ENCODE data around the gene PDYN. TPM values are rescaled to one million over a fixed set of nuclear protein-coding genes. Genes with fewer than 3 reads are reported as not detected.

Gene PDYN
- total RNA-seq, 4 donors from 2014 or later = not detected

- H3K27ac ChIP-seq = no peak overlapping the region
- in situ Hi-C loops (cut with MboI; ENCODE audit: low pct_ligation_motif_present in 1 of 4, low pct_unique_long_range_greater_than_20kb in 1 of 4, low sequenced_read_pairs in 3 of 4) = no loop called here
- WGBS, 2 donors (ENCODE audit: low coverage in 1 of 2) = 59 to 72% methylated on average over 6 of the region's 6 CpGs
- no peak for TF ChIP-seq CTCF (IDR thresholded peaks at IDR 0.05)
- no peak for TF ChIP-seq POLR2A (IDR thresholded peaks at IDR 0.05)
- TF ChIP-seq EP300 (IDR thresholded peaks at IDR 0.05; ENCODE audit: low read depth) = no peak
- no peak for TF ChIP-seq POLR2AphosphoS5 (IDR thresholded peaks at IDR 0.05)
- DNase-seq = no peak
- H3K27me3 ChIP-seq = peaks cover 41% of the 10 kb centered on the region
- H3K4me3 ChIP-seq = no peak overlapping the region
- intact Hi-C loops (cut with DNase I; ENCODE audit: low total_unique reads) = no loop called here
- no peaks in the 10 kb centered on the region for H3K4me1 ChIP-seq
- H3K9me3 ChIP-seq = no peaks in the 10 kb centered on the region
- no peaks in the 10 kb centered on the region for H3K36me3 ChIP-seq
These were observed 6.4 kb upstream of the PDYN start for GRCh38 chr20:2000285-2000684.

GRCh38 chr20:1998715-1999114 lies 4.9 kb upstream of the PDYN start:
- in situ Hi-C loops (cut with MboI; ENCODE audit: low pct_ligation_motif_present in 1 of 4, low pct_unique_long_range_greater_than_20kb in 1 of 4, low sequenced_read_pairs in 3 of 4) = no loop called here
- Histone ChIP-seq H3K27ac (no peak overlapping the region), H3K27me3 (peaks cover 47% of the 10 kb centered on the region), H3K4me1 (no peaks in the 10 kb centered on the region), H3K36me3 (no peaks in the 10 kb centered on the region), H3K4me3 (no peak overlapping the region), H3K9me3 (no peaks in the 10 kb centered on the region)
- WGBS, 2 donors (ENCODE audit: low coverage in 1 of 2) = 49 to 50% methylated on average over 1 to 3 of the region's 3 CpGs
- DNase-seq = no peak
- intact Hi-C loops (cut with DNase I; ENCODE audit: low total_unique reads) = no loop called here
- TF ChIP-seq EP300 (IDR thresholded peaks at IDR 0.05; ENCODE audit: low read depth) = no peak

- in situ Hi-C loops (cut with MboI; ENCODE audit: low pct_ligation_motif_present in 1 of 4, low pct_unique_long_range_greater_than_20kb in 1 of 4, low sequenced_read_pairs in 3 of 4) (no loop called here), intact Hi-C loops (cut with DNase I; ENCODE audit: low total_unique reads) (no loop called here)
- TF ChIP-seq POLR2A (IDR thresholded peaks at IDR 0.05) (no peak), CTCF (IDR thresholded peaks at IDR 0.05) (no peak), EP300 (IDR thresholded peaks at IDR 0.05; ENCODE audit: low read depth) (no peak), POLR2AphosphoS5 (IDR thresholded peaks at IDR 0.05) (no peak)
- Histone ChIP-seq H3K27ac (no peak overlapping the region), H3K4me1 (no peaks in the 10 kb centered on the region), H3K36me3 (no peaks in the 10 kb centered on the region), H3K4me3 (no peak overlapping the region), H3K9me3 (no peaks in the 10 kb centered on the region), H3K27me3 (peaks cover 52% of the 10 kb centered on the region)
- WGBS, 2 donors (ENCODE audit: low coverage in 1 of 2) = 33 to 85% methylated on average over 1 to 4 of the region's 4 CpGs
- DNase-seq = no peak
These were observed 4.3 kb upstream of the PDYN start for GRCh38 chr20:1998193-1998520.

- TF ChIP-seq EP300 (IDR thresholded peaks at IDR 0.05; ENCODE audit: low read depth) (no peak), CTCF (IDR thresholded peaks at IDR 0.05) (no peak), POLR2A (IDR thresholded peaks at IDR 0.05) (no peak), POLR2AphosphoS5 (IDR thresholded peaks at IDR 0.05) (no peak)
- H3K4me1 ChIP-seq = no peaks in the 10 kb centered on the region
- no peak overlapping the region for H3K27ac ChIP-seq
- in situ Hi-C loops (cut with MboI; ENCODE audit: low pct_ligation_motif_present in 1 of 4, low pct_unique_long_range_greater_than_20kb in 1 of 4, low sequenced_read_pairs in 3 of 4) = no loop called here
- H3K4me3 ChIP-seq = no peak overlapping the region
- no peak for DNase-seq
- peaks cover 54% of the 10 kb centered on the region for H3K27me3 ChIP-seq
- no peaks in the 10 kb centered on the region for H3K36me3 ChIP-seq
- WGBS, 2 donors (ENCODE audit: low coverage in 1 of 2) = 72% methylated on average over 15 of the region's 15 CpGs; no CpG with 5 or more reads in 1 of the 2 donors
- H3K9me3 ChIP-seq = no peaks in the 10 kb centered on the region
- intact Hi-C loops (cut with DNase I; ENCODE audit: low total_unique reads) = no loop called here
These were observed 3.8 kb upstream of the PDYN start for GRCh38 chr20:1997483-1998192.
